ENCODE results near the gene UNC93B1.

UNC93B1 gene

GRCh38 chr11:68044898-68045351 lies 41.0 kb upstream of the UNC93B1 start:
- no peak for FAIRE-seq
- TF ChIP-seq POLR2AphosphoS5 (IDR thresholded peaks at IDR 0.05; ENCODE audit: low read depth, low read length) (no peak), TAF1 (IDR thresholded peaks at IDR 0.05; ENCODE audit: borderline replicate concordance, low read depth, low read length) (no peak), POLR2A (IDR thresholded peaks at IDR 0.05; ENCODE audit: low read depth, low read length) (no peak)
- DNase-seq (ENCODE audit: insufficient read length), result no peak

- FAIRE-seq, result no peak
- no peak for DNase-seq (ENCODE audit: insufficient read length)
- no peak for TF ChIP-seq TAF1 (IDR thresholded peaks at IDR 0.05; ENCODE audit: borderline replicate concordance, low read depth, low read length)
Observed at GRCh38 chr11:68044145-68044813, 40.4 kb upstream of the UNC93B1 start.

- FAIRE-seq (no peak), DNase-seq (ENCODE audit: insufficient read length) (no peak)
- TF ChIP-seq TAF1 (IDR thresholded peaks at IDR 0.05; ENCODE audit: borderline replicate concordance, low read depth, low read length) (no peak), POLR2A (IDR thresholded peaks at IDR 0.05; ENCODE audit: low read depth, low read length) (no peak), POLR2AphosphoS5 (IDR thresholded peaks at IDR 0.05; ENCODE audit: low read depth, low read length) (no peak)
Observed at GRCh38 chr11:68043349-68044144, 39.6 kb upstream of the UNC93B1 start.

GRCh38 chr11:68043029-68043348 lies 39.1 kb upstream of the UNC93B1 start:
- DNase-seq (ENCODE audit: insufficient read length), result no peak
- TF ChIP-seq POLR2AphosphoS5 (IDR thresholded peaks at IDR 0.05; ENCODE audit: low read depth, low read length) (no peak), POLR2A (IDR thresholded peaks at IDR 0.05; ENCODE audit: low read depth, low read length) (no peak), TAF1 (IDR thresholded peaks at IDR 0.05; ENCODE audit: borderline replicate concordance, low read depth, low read length) (no peak)
- FAIRE-seq, result no peak

- FAIRE-seq (no peak), DNase-seq (ENCODE audit: insufficient read length) (no peak)
- TF ChIP-seq POLR2AphosphoS5 (IDR thresholded peaks at IDR 0.05; ENCODE audit: low read depth, low read length) (no peak), POLR2A (IDR thresholded peaks at IDR 0.05; ENCODE audit: low read depth, low read length) (no peak), TAF1 (IDR thresholded peaks at IDR 0.05; ENCODE audit: borderline replicate concordance, low read depth, low read length) (no peak)
Observed at GRCh38 chr11:68042219-68043028, 38.5 kb upstream of the UNC93B1 start.

- DNase-seq (ENCODE audit: insufficient read length) (no peak), FAIRE-seq (no peak)
- TF ChIP-seq POLR2A (IDR thresholded peaks at IDR 0.05; ENCODE audit: low read depth, low read length) (no peak), TAF1 (IDR thresholded peaks at IDR 0.05; ENCODE audit: borderline replicate concordance, low read depth, low read length) (no peak)
Observed at GRCh38 chr11:68041617-68042218, 37.8 kb upstream of the UNC93B1 start.

- FAIRE-seq, result no peak
- DNase-seq (ENCODE audit: insufficient read length), result no peak
- TF ChIP-seq POLR2AphosphoS5 (IDR thresholded peaks at IDR 0.05; ENCODE audit: low read depth, low read length) (no peak), POLR2A (IDR thresholded peaks at IDR 0.05; ENCODE audit: low read depth, low read length) (no peak), TAF1 (IDR thresholded peaks at IDR 0.05; ENCODE audit: borderline replicate concordance, low read depth, low read length) (no peak)
Observed at GRCh38 chr11:68040957-68041591, 37.2 kb upstream of the UNC93B1 start.

GRCh38 chr11:68040101-68040956 lies 36.4 kb upstream of the UNC93B1 start:
- FAIRE-seq, result peak; percentile 91

GRCh38 chr11:68039526-68040086 lies 35.7 kb upstream of the UNC93B1 start:
- no peak for FAIRE-seq
- TF ChIP-seq POLR2AphosphoS5 (IDR thresholded peaks at IDR 0.05; ENCODE audit: low read depth, low read length), result no peak
- TF ChIP-seq TAF1 (IDR thresholded peaks at IDR 0.05; ENCODE audit: borderline replicate concordance, low read depth, low read length), result no peak
- TF ChIP-seq POLR2A (IDR thresholded peaks at IDR 0.05; ENCODE audit: low read depth, low read length), result no peak
- DNase-seq (ENCODE audit: insufficient read length), result no peak

More at GRCh38 chr11:68040101-68040956, 36.4 kb upstream of the UNC93B1 start:
- DNase-seq (ENCODE audit: insufficient read length), result peak; percentile 95
- TF ChIP-seq POLR2A (IDR thresholded peaks at IDR 0.05; ENCODE audit: low read depth, low read length), result no peak
- TF ChIP-seq POLR2AphosphoS5 (IDR thresholded peaks at IDR 0.05; ENCODE audit: low read depth, low read length), result no peak; the same call in 1 of the 2 replicates
- no peak for TF ChIP-seq TAF1 (IDR thresholded peaks at IDR 0.05; ENCODE audit: borderline replicate concordance, low read depth, low read length)

All from GM12892 (cell line).